Hematopoietic multipotent progenitor cell treated with erythropoietin and hydrocortisone succinate and interleukin-3 and kit ligand, for 4 days (in vitro differentiated cells): Measurements from ENCODE around the gene IBA57.

Experiments
- DNase-seq: peaks from one replicate; pipeline ENCODE4 v3.0.0-alpha.2; 2015

IBA57 gene

GRCh38 chr1:228194921-228195812, 29.6 kb downstream of the IBA57 start:
- no peak for DNase-seq

- DNase-seq: no peak
Observed at GRCh38 chr1:228197555-228198147, 32.0 kb downstream of the IBA57 start.

GRCh38 chr1:228198977-228199590, 33.5 kb downstream of the IBA57 start:
- DNase-seq: no peak

- no peak for DNase-seq
Observed at GRCh38 chr1:228204958-228205357, 39.4 kb downstream of the IBA57 start.

- DNase-seq: no peak
Observed at GRCh38 chr1:228205526-228206436, 40.2 kb downstream of the IBA57 start.

- no peak for DNase-seq
Observed at GRCh38 chr1:228206582-228207351, 41.2 kb downstream of the IBA57 start.

- DNase-seq: no peak
Observed at GRCh38 chr1:228207381-228207810, 41.8 kb downstream of the IBA57 start.

- no peak for DNase-seq
Observed at GRCh38 chr1:228207851-228208821, 42.5 kb downstream of the IBA57 start, which contains the start of gene OBSCN. Gene OBSCN, plus strand, starts transcription at chr1:228208044. Its CDS starts 3,740 bp downstream, at chr1:228211784.

- no peak for DNase-seq
Observed at GRCh38 chr1:228208831-228209551, 43.4 kb downstream of the IBA57 start.

- DNase-seq: no peak
Observed at GRCh38 chr1:228209657-228210056, 44.1 kb downstream of the IBA57 start.

GRCh38 chr1:228210076-228210651, 44.6 kb downstream of the IBA57 start:
- DNase-seq: no peak

- no peak for DNase-seq
Observed at GRCh38 chr1:228210712-228211530, 45.3 kb downstream of the IBA57 start.

GRCh38 chr1:228211531-228212414, 46.2 kb downstream of the IBA57 start:
- DNase-seq: no peak

GRCh38 chr1:228212415-228212965, 46.9 kb downstream of the IBA57 start:
- DNase-seq: no peak

- peak; percentile 96 for DNase-seq
Observed at GRCh38 chr1:228212966-228213844, 47.6 kb downstream of the IBA57 start.
